HUES64 (cell line): Measurements from ENCODE around the gene COL23A1.

Source experiments
- H3K27ac ChIP-seq: 2 replicates; pipeline ENCODE4 v1.7.0; 2013; ENCODE audit warnings: low read depth, low read length, inconsistent platforms
- H3K27me3 ChIP-seq: 2 replicates; pipeline ENCODE4 v1.6.1; 2013; ENCODE audit warnings: mild to moderate bottlenecking, low read length; ENCODE audit not compliant: insufficient read depth
- H3K36me3 ChIP-seq: 2 replicates; pipeline ENCODE4 v1.6.1; 2013; ENCODE audit warnings: mild to moderate bottlenecking, low read length; ENCODE audit not compliant: insufficient read depth
- H3K4me1 ChIP-seq: 2 replicates; pipeline ENCODE4 v1.6.1; 2013; ENCODE audit warnings: mild to moderate bottlenecking, low read length, moderate library complexity; ENCODE audit not compliant: insufficient read depth
- H3K4me3 ChIP-seq: 2 replicates; pipeline ENCODE4 v1.5.1; 2013; ENCODE audit warnings: mild to moderate bottlenecking, low read length, moderate library complexity
- H3K9ac ChIP-seq: 2 replicates; pipeline ENCODE4 v1.6.1; 2013; ENCODE audit warnings: mild to moderate bottlenecking, low read depth, low read length
- H3K9me3 ChIP-seq: 2 replicates; pipeline ENCODE4 v1.6.1; 2013; ENCODE audit warnings: low read depth, low read length; ENCODE audit not compliant: insufficient read depth
- WGBS: fragments of 150-250, 120-280 bp; methylation state at CpG from one replicate; pipeline ENCODE4 v1.1.7; 2013; ENCODE audit warnings: missing lambda C conversion rate; 5-methylcytosine and 5-hydroxymethylcytosine counted together

The COL23A1 gene

GRCh38 chr5:178439493-178440180 is 150.6 kb downstream of the COL23A1 start:
- Histone ChIP-seq H3K4me1 (no peaks in the 10 kb centered on the region), H3K36me3 (no peaks in the 10 kb centered on the region), H3K4me3 (no peak overlapping the region), H3K27me3 (no peaks in the 10 kb centered on the region), H3K27ac (no peak overlapping the region), H3K9me3 (no peaks in the 10 kb centered on the region), H3K9ac (no peak overlapping the region)
- 94% methylated on average over 15 of the region's 16 CpGs for WGBS

DNA sequence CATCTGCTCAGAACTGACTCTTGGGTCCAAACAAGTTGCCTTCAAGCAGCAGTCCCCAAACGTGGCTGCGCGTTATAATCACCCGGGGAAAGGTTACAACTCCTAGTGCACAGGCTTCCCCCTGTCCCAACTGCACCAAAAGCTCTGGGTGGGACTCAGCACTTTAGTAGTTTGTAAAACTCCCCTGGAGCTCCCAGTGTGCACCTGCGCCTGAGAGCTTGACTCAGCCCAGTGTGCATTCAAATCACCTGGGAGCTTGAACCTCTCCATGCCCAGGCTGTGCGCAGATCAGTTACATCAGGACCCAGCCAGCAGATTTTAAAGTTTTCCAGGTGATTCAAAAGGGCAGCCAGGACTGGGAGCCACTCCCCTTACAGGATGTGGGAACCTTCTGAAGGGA is 151.4 kb downstream of the COL23A1 start:
- H3K9me3 ChIP-seq = no peaks in the 10 kb centered on the region
- no peak overlapping the region for H3K9ac ChIP-seq
- H3K4me1 ChIP-seq = no peaks in the 10 kb centered on the region
- no peaks in the 10 kb centered on the region for H3K36me3 ChIP-seq
- no peak overlapping the region for H3K4me3 ChIP-seq
- WGBS = 88% methylated on average over 6 of the region's 6 CpGs
- H3K27me3 ChIP-seq = no peaks in the 10 kb centered on the region
- H3K27ac ChIP-seq = no peak overlapping the region

- no peaks in the 10 kb centered on the region for H3K36me3 ChIP-seq
- no peaks in the 10 kb centered on the region for H3K4me1 ChIP-seq
- H3K4me3 ChIP-seq = no peak overlapping the region
- H3K9me3 ChIP-seq = no peaks in the 10 kb centered on the region
- no peak overlapping the region for H3K27ac ChIP-seq
- no peaks in the 10 kb centered on the region for H3K27me3 ChIP-seq
- no peak overlapping the region for H3K9ac ChIP-seq
- 92% methylated on average over 8 of the region's 8 CpGs for WGBS
Measured at GRCh38 chr5:178437386-178438075, 152.7 kb downstream of the COL23A1 start.

- WGBS = 90% methylated on average over 13 of the region's 13 CpGs
- H3K9ac ChIP-seq = no peak overlapping the region
- H3K4me1 ChIP-seq = no peaks in the 10 kb centered on the region
- no peak overlapping the region for H3K4me3 ChIP-seq
- 0 out of 2 replicates have a peak, but pooled peaks cover 3% of the 10 kb centered on the region for H3K9me3 ChIP-seq
- no peaks in the 10 kb centered on the region for H3K36me3 ChIP-seq
- no peaks in the 10 kb centered on the region for H3K27me3 ChIP-seq
- H3K27ac ChIP-seq = no peak overlapping the region
Measured at GRCh38 chr5:178436326-178436940, 153.8 kb downstream of the COL23A1 start.

- Histone ChIP-seq H3K27me3 (no peaks in the 10 kb centered on the region), H3K4me1 (no peaks in the 10 kb centered on the region), H3K36me3 (no peaks in the 10 kb centered on the region), H3K4me3 (no peak overlapping the region), H3K9me3 (0 out of 2 replicates have a peak, but pooled peaks cover 4% of the 10 kb centered on the region), H3K9ac (no peak overlapping the region), H3K27ac (no peak overlapping the region)
- 94% methylated on average over 22 of the region's 22 CpGs for WGBS
Measured at GRCh38 chr5:178435321-178436238, 154.6 kb downstream of the COL23A1 start.

DNA sequence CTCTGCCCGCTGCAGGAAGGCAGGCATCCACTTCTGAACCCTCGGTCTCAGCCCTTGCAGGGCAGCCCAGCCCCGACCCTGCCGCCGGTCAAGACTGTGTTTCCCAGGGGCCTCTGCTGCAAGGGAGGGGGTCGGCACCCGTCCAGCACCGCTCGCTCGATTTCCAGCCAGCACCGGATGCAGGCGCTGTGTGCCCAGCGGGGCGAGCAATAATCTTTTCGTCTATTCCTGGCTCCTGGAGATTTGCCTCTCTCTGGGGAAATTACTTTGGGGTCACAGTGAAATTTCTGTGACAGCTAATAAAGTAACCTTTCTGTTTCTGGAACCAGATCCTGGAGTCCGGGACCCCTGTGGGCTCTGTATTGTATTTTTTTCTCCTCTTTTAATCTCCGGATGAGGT is 155.3 kb downstream of the COL23A1 start:
- no peaks in the 10 kb centered on the region for H3K27me3 ChIP-seq
- no peak overlapping the region for H3K4me3 ChIP-seq
- whole genome bisulfite sequencing = 86% methylated on average over 17 of the region's 17 CpGs
- H3K4me1 ChIP-seq = no peaks in the 10 kb centered on the region
- H3K36me3 ChIP-seq = no peaks in the 10 kb centered on the region
- 0 out of 2 replicates have a peak, but pooled peaks cover 4% of the 10 kb centered on the region for H3K9me3 ChIP-seq
- H3K27ac ChIP-seq = no peak overlapping the region
- H3K9ac ChIP-seq = no peak overlapping the region

DNA sequence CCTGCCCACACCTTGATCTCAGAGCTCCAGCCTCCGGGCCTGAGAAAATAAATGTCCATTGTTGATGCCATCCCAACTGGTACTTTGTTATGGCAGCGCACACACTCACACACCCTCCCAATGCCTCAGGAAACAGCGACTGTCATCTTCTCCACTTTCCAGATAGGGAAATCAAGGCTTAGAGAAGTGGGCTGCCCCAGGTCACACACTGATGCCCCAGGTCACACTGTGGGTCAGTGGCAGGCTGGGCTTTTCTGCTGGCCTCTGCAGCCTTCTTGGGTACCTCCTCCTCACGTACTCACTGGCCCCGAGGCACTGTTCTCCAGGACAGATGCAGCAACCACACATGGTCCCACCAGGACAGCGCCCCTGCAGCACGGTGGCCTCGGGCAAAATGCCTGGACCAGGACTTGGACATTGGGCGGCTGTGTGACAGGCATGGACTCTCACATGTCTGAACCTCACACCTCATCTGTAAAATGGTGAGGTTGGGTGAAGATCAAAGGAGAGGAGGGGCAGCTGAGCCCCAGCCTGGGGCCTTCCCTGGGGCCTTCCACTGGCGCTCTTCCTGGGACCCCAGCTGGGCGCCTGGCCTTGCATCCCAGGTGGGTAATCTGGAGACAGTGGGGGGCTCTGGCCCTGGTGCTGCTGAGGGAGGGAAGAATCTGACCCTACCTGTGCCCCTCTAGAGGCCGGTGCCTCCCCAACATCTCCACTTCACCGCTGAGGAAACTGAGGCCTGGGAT is 156.0 kb downstream of the COL23A1 start:
- Histone ChIP-seq H3K4me3 (no peak overlapping the region), H3K27me3 (no peaks in the 10 kb centered on the region), H3K27ac (no peak overlapping the region), H3K9ac (no peak overlapping the region), H3K4me1 (peaks cover 3% of the 10 kb centered on the region; the same call in 1 of the 2 replicates), H3K36me3 (no peaks in the 10 kb centered on the region), H3K9me3 (0 out of 2 replicates have a peak, but pooled peaks cover 4% of the 10 kb centered on the region)
- 90% methylated on average over 12 of the region's 13 CpGs for WGBS

DNA sequence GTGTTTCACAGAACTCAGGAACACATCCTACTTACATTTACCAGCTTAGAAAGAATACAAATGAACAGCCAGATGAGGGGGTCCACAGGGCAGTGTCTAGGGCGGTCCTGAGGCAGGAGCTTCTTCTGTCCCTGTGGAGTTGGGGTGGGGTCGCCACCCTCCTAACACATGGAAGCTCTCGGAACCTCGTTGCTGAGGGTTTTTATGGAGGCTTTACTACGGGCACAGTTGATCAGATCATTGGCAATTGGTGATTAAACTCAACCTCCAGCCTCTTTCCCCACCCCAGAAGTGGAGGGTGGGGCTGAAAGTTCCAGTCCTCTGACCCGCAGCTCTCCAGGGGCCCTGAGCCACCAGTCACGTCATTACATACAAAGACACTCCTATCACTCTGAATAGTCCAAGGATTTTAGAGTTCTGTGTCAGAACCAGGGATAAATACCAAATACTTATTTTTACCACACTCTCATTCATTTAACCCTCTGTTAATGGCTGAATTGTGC is 156.9 kb downstream of the COL23A1 start:
- no peak overlapping the region for H3K27ac ChIP-seq
- WGBS = 95% methylated on average over 7 of the region's 7 CpGs
- H3K4me3 ChIP-seq = no peak overlapping the region
- peaks cover 12% of the 10 kb centered on the region for H3K4me1 ChIP-seq
- 0 out of 2 replicates have a peak, but pooled peaks cover 4% of the 10 kb centered on the region for H3K9me3 ChIP-seq
- no peak overlapping the region for H3K9ac ChIP-seq
- no peaks in the 10 kb centered on the region for H3K36me3 ChIP-seq
- H3K27me3 ChIP-seq = no peaks in the 10 kb centered on the region

- H3K4me1 ChIP-seq = peaks cover 15% of the 10 kb centered on the region
- H3K9me3 ChIP-seq = 0 out of 2 replicates have a peak, but pooled peaks cover 4% of the 10 kb centered on the region
- H3K4me3 ChIP-seq = no peak overlapping the region
- no peak overlapping the region for H3K9ac ChIP-seq
- H3K36me3 ChIP-seq = no peaks in the 10 kb centered on the region
- WGBS = 95% methylated on average over 12 of the region's 12 CpGs
- no peaks in the 10 kb centered on the region for H3K27me3 ChIP-seq
- H3K27ac ChIP-seq = no peak overlapping the region
Measured at GRCh38 chr5:178432421-178433272, 157.5 kb downstream of the COL23A1 start.
